WTC11 (cell line): ENCODE data around the gene MICAL3. TPM values are rescaled to one million over a fixed set of nuclear protein-coding genes. Genes with fewer than 3 reads are reported as not detected.

Experiments used
- ATAC-seq: fragments of 200-7000 bp; cut with Tn5 transposase; 2 replicates; pipeline ENCODE4 v1.10.0; 2021; ENCODE audit warnings: mild to moderate bottlenecking, moderate library complexity
- CTCF ChIA-PET: fragments of 300-600 bp; sonication (Branson Sonifier 250); formaldehyde crosslinking; loops from one replicate; lab custom pipeline; 2021; ENCODE audit warnings: antibody characterized with exemption; lab: Charles Lee
- POLR2A ChIA-PET: fragments of 350-600 bp; sonication (Branson Sonifier 250); formaldehyde crosslinking; loops from one replicate; lab custom pipeline; 2021; ENCODE audit warnings: antibody characterized with exemption; lab: Charles Lee
- DNase-seq: peaks from one replicate; pipeline ENCODE4 v3.0.0; 2021; ENCODE audit warnings: low spot score
- H3K27ac Mint-ChIP-seq: 2 replicates; pipeline ENCODE4 v1.8.0; 2021; ENCODE audit warnings: mixed read lengths
- H3K27me3 Mint-ChIP-seq: 2 replicates; pipeline ENCODE4 v1.8.0; 2021; ENCODE audit warnings: low read depth, mild to moderate bottlenecking, moderate library complexity, mixed read lengths
- H3K36me3 Mint-ChIP-seq: 2 replicates; pipeline ENCODE4 v1.8.0; 2021; ENCODE audit warnings: mixed read lengths
- H3K4me1 Mint-ChIP-seq: 2 replicates; pipeline ENCODE4 v1.8.0; 2022; ENCODE audit warnings: mixed read lengths
- H3K4me3 Mint-ChIP-seq: 2 replicates; pipeline ENCODE4 v1.8.0; 2021; ENCODE audit warnings: mild to moderate bottlenecking, moderate library complexity, mixed read lengths
- H3K9me3 Mint-ChIP-seq: 2 replicates; pipeline ENCODE4 v1.8.0; 2021; ENCODE audit warnings: mixed read lengths
- ATF1 ChIP-seq: sonication (generic); formaldehyde crosslinking; IDR thresholded peaks from 2 replicates; pipeline ENCODE4 v1.8.1; 2023; ENCODE audit warnings: mild to moderate bottlenecking, moderate library complexity, missing genetic modification reagents
- ATF3 ChIP-seq: sonication (generic); formaldehyde crosslinking; conservative IDR thresholded peaks from 2 replicates; pipeline ENCODE4 v1.8.1; 2022; ENCODE audit warnings: mild to moderate bottlenecking, missing genetic modification reagents
- CREB1 ChIP-seq: sonication (generic); formaldehyde crosslinking; IDR thresholded peaks from 2 replicates; pipeline ENCODE4 v1.8.0; 2023; ENCODE audit warnings: mild to moderate bottlenecking, missing genetic modification reagents
- FOXJ3 ChIP-seq: sonication (generic); formaldehyde crosslinking; IDR thresholded peaks from 2 replicates; pipeline ENCODE4 v1.9.0; 2021; ENCODE audit warnings: missing genetic modification reagents, mild to moderate bottlenecking, borderline replicate concordance
- FOXP4 ChIP-seq: sonication (generic); formaldehyde crosslinking; IDR thresholded peaks from 2 replicates; pipeline ENCODE4 v1.8.0; 2022; ENCODE audit warnings: mild to moderate bottlenecking, missing genetic modification reagents
- GTF2I ChIP-seq: fragments of 250-450 bp; sonication (Bioruptor Pico); conservative IDR thresholded peaks from 2 replicates; pipeline ENCODE4 v1.4.0; 2021; ENCODE audit warnings: mild to moderate bottlenecking
- KAT7 ChIP-seq: sonication (generic); formaldehyde crosslinking; IDR thresholded peaks from 2 replicates; pipeline ENCODE4 v1.8.1; 2023; ENCODE audit warnings: missing genetic modification reagents, mild to moderate bottlenecking, borderline replicate concordance
- NFE2L1 ChIP-seq: sonication (generic); formaldehyde crosslinking; IDR thresholded peaks from 2 replicates; pipeline ENCODE4 v1.8.1; 2023; ENCODE audit warnings: missing genetic modification reagents
- OVOL2 ChIP-seq: fragments of 250-450 bp; sonication (Bioruptor Pico); IDR thresholded peaks from 2 replicates; pipeline ENCODE4 v1.9.0; 2021; ENCODE audit warnings: mild to moderate bottlenecking, borderline replicate concordance
- ZBTB21 ChIP-seq: sonication (generic); formaldehyde crosslinking; IDR thresholded peaks from 2 replicates; pipeline ENCODE4 v1.8.1; 2023; ENCODE audit warnings: mild to moderate bottlenecking, missing genetic modification reagents, borderline replicate concordance
- ZNF138 ChIP-seq: sonication (generic); formaldehyde crosslinking; conservative IDR thresholded peaks from 2 replicates; pipeline ENCODE4 v1.8.1; 2022; ENCODE audit warnings: mild to moderate bottlenecking, moderate library complexity, missing genetic modification reagents
- ZNF512 ChIP-seq: sonication (generic); formaldehyde crosslinking; IDR thresholded peaks from 2 replicates; pipeline ENCODE4 v1.8.1; 2022; ENCODE audit warnings: missing genetic modification reagents, borderline replicate concordance
- total RNA-seq: library from RNA; stranded (reverse); gene quantifications from 3 replicates; pipeline ENCODE4 v1.2.3, GENCODE V29; 2021
- TF ChIP-seq, protein P1 (sequence below): fragments of 250-450 bp; sonication (Bioruptor Pico); IDR thresholded peaks from 2 replicates; pipeline ENCODE4 v1.9.0; 2021; ENCODE audit warnings: mild to moderate bottlenecking
- TF ChIP-seq, protein P2 (sequence below): sonication (generic); formaldehyde crosslinking; IDR thresholded peaks from 2 replicates; pipeline ENCODE4 v1.8.1; 2022; ENCODE audit warnings: low read depth, mild to moderate bottlenecking, moderate library complexity, missing genetic modification reagents, borderline replicate concordance
- TF ChIP-seq, protein P3 (sequence below): sonication (generic); formaldehyde crosslinking; IDR thresholded peaks from 2 replicates; pipeline ENCODE4 v1.8.0; 2023; ENCODE audit warnings: mild to moderate bottlenecking, missing genetic modification reagents
- TF ChIP-seq, protein P4 (sequence below): sonication (generic); formaldehyde crosslinking; IDR thresholded peaks from 2 replicates; pipeline ENCODE4 v1.8.1; 2023; ENCODE audit warnings: mild to moderate bottlenecking, missing genetic modification reagents, moderate library complexity

Gene MICAL3
- total RNA-seq, 1 experiment from 2014 or later: 41.2 TPM

DNA sequence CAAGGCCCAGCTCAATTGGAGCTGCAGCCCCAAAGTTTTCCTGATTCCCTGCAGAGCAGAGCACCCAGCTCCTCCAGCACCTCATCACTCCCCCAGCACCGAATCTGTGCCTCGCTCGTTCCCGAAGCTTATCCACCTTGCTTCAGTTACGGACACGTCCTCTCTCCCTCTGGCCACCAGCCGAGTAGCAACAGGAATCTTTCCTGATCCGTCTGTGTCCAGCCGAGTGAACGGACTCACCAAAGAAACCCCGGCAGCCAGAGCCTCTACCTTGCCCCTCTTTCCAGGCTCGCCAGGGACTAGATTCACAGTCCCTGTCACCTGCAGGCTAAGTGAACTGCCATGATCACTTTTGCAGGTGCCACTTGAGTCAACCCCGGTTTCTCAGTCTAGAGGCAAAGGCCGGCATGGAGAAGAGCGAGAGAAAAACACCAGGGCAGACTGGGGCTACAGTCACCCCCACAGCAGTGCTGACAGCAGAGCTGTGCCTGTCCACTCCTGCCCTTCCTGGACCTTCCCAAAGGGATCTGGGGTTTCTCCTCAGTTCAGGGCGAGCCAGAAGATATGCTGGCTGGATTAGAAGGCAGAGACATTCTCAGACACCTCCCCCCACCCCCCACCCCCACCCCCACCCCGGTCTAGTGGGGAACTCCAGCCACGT is 282.4 kb downstream of the MICAL3 start (continued):
- no peak for TF ChIP-seq ZNF512 (CRISPR knock-in tag)
- TF ChIP-seq ATF1: no peak
- TF ChIP-seq KAT7 (CRISPR knock-in tag): no peak
- TF ChIP-seq, protein P1, sequence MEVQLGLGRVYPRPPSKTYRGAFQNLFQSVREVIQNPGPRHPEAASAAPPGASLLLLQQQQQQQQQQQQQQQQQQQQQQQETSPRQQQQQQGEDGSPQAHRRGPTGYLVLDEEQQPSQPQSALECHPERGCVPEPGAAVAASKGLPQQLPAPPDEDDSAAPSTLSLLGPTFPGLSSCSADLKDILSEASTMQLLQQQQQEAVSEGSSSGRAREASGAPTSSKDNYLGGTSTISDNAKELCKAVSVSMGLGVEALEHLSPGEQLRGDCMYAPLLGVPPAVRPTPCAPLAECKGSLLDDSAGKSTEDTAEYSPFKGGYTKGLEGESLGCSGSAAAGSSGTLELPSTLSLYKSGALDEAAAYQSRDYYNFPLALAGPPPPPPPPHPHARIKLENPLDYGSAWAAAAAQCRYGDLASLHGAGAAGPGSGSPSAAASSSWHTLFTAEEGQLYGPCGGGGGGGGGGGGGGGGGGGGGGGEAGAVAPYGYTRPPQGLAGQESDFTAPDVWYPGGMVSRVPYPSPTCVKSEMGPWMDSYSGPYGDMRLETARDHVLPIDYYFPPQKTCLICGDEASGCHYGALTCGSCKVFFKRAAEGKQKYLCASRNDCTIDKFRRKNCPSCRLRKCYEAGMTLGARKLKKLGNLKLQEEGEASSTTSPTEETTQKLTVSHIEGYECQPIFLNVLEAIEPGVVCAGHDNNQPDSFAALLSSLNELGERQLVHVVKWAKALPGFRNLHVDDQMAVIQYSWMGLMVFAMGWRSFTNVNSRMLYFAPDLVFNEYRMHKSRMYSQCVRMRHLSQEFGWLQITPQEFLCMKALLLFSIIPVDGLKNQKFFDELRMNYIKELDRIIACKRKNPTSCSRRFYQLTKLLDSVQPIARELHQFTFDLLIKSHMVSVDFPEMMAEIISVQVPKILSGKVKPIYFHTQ (CRISPR knock-in tag): no peak
- no peak for TF ChIP-seq GTF2I
- TF ChIP-seq, all 79 proteins: peak for 0

- no peaks in the 10 kb centered on the region for H3K9me3 Mint-ChIP-seq
- H3K4me1 Mint-ChIP-seq: peaks cover 15% of the 10 kb centered on the region
- TF ChIP-seq NFE2L1 (CRISPR knock-in tag): no peak
- TF ChIP-seq FOXJ3 (CRISPR knock-in tag): no peak
- no peak for TF ChIP-seq CREB1 (CRISPR knock-in tag)
- TF ChIP-seq, protein P2, sequence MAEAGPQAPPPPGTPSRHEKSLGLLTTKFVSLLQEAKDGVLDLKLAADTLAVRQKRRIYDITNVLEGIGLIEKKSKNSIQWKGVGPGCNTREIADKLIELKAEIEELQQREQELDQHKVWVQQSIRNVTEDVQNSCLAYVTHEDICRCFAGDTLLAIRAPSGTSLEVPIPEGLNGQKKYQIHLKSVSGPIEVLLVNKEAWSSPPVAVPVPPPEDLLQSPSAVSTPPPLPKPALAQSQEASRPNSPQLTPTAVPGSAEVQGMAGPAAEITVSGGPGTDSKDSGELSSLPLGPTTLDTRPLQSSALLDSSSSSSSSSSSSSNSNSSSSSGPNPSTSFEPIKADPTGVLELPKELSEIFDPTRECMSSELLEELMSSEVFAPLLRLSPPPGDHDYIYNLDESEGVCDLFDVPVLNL (CRISPR knock-in tag): no peak
- TF ChIP-seq, protein P3, sequence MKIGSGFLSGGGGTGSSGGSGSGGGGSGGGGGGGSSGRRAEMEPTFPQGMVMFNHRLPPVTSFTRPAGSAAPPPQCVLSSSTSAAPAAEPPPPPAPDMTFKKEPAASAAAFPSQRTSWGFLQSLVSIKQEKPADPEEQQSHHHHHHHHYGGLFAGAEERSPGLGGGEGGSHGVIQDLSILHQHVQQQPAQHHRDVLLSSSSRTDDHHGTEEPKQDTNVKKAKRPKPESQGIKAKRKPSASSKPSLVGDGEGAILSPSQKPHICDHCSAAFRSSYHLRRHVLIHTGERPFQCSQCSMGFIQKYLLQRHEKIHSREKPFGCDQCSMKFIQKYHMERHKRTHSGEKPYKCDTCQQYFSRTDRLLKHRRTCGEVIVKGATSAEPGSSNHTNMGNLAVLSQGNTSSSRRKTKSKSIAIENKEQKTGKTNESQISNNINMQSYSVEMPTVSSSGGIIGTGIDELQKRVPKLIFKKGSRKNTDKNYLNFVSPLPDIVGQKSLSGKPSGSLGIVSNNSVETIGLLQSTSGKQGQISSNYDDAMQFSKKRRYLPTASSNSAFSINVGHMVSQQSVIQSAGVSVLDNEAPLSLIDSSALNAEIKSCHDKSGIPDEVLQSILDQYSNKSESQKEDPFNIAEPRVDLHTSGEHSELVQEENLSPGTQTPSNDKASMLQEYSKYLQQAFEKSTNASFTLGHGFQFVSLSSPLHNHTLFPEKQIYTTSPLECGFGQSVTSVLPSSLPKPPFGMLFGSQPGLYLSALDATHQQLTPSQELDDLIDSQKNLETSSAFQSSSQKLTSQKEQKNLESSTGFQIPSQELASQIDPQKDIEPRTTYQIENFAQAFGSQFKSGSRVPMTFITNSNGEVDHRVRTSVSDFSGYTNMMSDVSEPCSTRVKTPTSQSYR (CRISPR knock-in tag): no peak
- DNase-seq (no peak), ATAC-seq (no peak)
- no peaks in the 10 kb centered on the region for H3K36me3 Mint-ChIP-seq
- ChIA-PET CTCF (interaction anchor here (1.7 to 9.7 kb wide), 2 partner anchors 10 to 47 kb away, joined by 4 to 302 read pairs; no protein-coding TSS in a partner anchor), POLR2A (no interaction called here)
- H3K27ac Mint-ChIP-seq: no peak overlapping the region
- H3K4me3 Mint-ChIP-seq: no peak overlapping the region
- H3K27me3 Mint-ChIP-seq: no peaks in the 10 kb centered on the region
Observed at GRCh38 chr22:17739196-17739975, 285.0 kb downstream of the MICAL3 start.

- peaks cover 9% of the 10 kb centered on the region for H3K4me1 Mint-ChIP-seq
- H3K9me3 Mint-ChIP-seq: no peaks in the 10 kb centered on the region
- no peak for ATAC-seq
- ChIA-PET POLR2A (no interaction called here), CTCF (interaction anchor here (1.1 to 9.7 kb wide), 3 partner anchors 11 to 567 kb away, joined by 4 to 302 read pairs (median 4); no protein-coding TSS in a partner anchor)
- H3K4me3 Mint-ChIP-seq: no peak overlapping the region
- H3K27ac Mint-ChIP-seq: peak overlapping the region; percentile 36; the same call in 1 of the 2 replicates
- H3K36me3 Mint-ChIP-seq: no peaks in the 10 kb centered on the region
- no peaks in the 10 kb centered on the region for H3K27me3 Mint-ChIP-seq
- no peak for DNase-seq
- no peak for TF ChIP-seq ZNF138
- TF ChIP-seq ZBTB21 (CRISPR knock-in tag): no peak
- no peak for TF ChIP-seq ATF3 (CRISPR knock-in tag)
- TF ChIP-seq, protein P4, sequence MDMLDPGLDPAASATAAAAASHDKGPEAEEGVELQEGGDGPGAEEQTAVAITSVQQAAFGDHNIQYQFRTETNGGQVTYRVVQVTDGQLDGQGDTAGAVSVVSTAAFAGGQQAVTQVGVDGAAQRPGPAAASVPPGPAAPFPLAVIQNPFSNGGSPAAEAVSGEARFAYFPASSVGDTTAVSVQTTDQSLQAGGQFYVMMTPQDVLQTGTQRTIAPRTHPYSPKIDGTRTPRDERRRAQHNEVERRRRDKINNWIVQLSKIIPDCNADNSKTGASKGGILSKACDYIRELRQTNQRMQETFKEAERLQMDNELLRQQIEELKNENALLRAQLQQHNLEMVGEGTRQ (CRISPR knock-in tag): no peak
- no peak for TF ChIP-seq FOXP4 (CRISPR knock-in tag)
- TF ChIP-seq OVOL2: no peak
Observed at GRCh38 chr22:17738386-17739128, 285.8 kb downstream of the MICAL3 start.
